IMR-90 (cell line): Measurements from ENCODE around the gene WNT10A. TPM values are rescaled to one million over a fixed set of nuclear protein-coding genes. Genes with fewer than 3 reads are reported as not detected.
A peak's percentile ranks its signal among the peaks of the same experiment; 100 is the strongest.

Experiments
- ATAC-seq: fragments of 200-7000 bp; cut with Tn5 transposase; 2 replicates; pipeline ENCODE4 v1.9.1; 2020; ENCODE audit warnings: low read depth, mild to moderate bottlenecking, moderate library complexity
- BruUV-seq: library from RNA; stranded (reverse); fragments of 400-500 nt; replicated peaks from 2 replicates; lab custom pipeline; 2021; lab: Mats Ljungman, UMichigan
- CTCF ChIA-PET: fragments of 300-600 bp; formaldehyde crosslinking; extraction: SDS; loops from one replicate; lab custom pipeline; 2021; ENCODE audit warnings: antibody characterized with exemption; lab: Yijun Ruan, JAX
- POLR2A ChIA-PET: fragments of 300-600 bp; sonication (Branson Sonifier 250); formaldehyde crosslinking; loops from one replicate; lab custom pipeline; 2022; ENCODE audit warnings: antibody characterized with exemption; ENCODE audit not compliant: unreplicated experiment; lab: Charles Lee
- DNase-seq: peaks from one replicate; pipeline ENCODE4 v3.0.0; 2013
- H2AFZ ChIP-seq: replicated peaks from 2 replicates; pipeline ENCODE3; 2013; ENCODE audit warnings: low read length, mild to moderate bottlenecking; ENCODE audit not compliant: poor library complexity
- H2AK5ac ChIP-seq: 2 replicates; pipeline ENCODE4 v1.6.1; 2013; ENCODE audit warnings: low read depth, low read length, inconsistent platforms
- H2AK9ac ChIP-seq: replicated peaks from 2 replicates; pipeline ENCODE3; 2013; ENCODE audit warnings: mild to moderate bottlenecking, low read depth, low read length, moderate library complexity; ENCODE audit not compliant: poor library complexity
- H2BK120ac ChIP-seq: 2 replicates; pipeline ENCODE4 v1.6.1; 2013; ENCODE audit warnings: low read depth, low read length, inconsistent platforms
- H2BK15ac ChIP-seq: 3 replicates; pipeline ENCODE4 v1.6.1; 2013; ENCODE audit warnings: low read depth, low read length, inconsistent platforms
- H2BK20ac ChIP-seq: 2 replicates; pipeline ENCODE4 v1.6.1; 2013; ENCODE audit warnings: low read depth, mild to moderate bottlenecking, inconsistent platforms, low read length, moderate library complexity
- H2BK5ac ChIP-seq: 2 replicates; pipeline ENCODE4 v1.6.1; 2013; ENCODE audit warnings: mild to moderate bottlenecking, low read depth, low read length, inconsistent platforms; ENCODE audit not compliant: poor library complexity, severe bottlenecking
- H3K14ac ChIP-seq: replicated peaks from 2 replicates; pipeline ENCODE4 v1.6.1; 2013; ENCODE audit warnings: low read depth, low read length, inconsistent platforms
- H3K18ac ChIP-seq: 2 replicates; pipeline ENCODE4 v1.6.1; 2013; ENCODE audit warnings: low read depth, low read length, control low read depth
- H3K23ac ChIP-seq: 2 replicates; pipeline ENCODE4 v1.6.1; 2013; ENCODE audit warnings: low read depth, low read length, inconsistent platforms
- H3K27ac ChIP-seq: 2 replicates; pipeline ENCODE4 v1.5.1; 2013; ENCODE audit warnings: mild to moderate bottlenecking, control low read depth, low read length; ENCODE audit not compliant: insufficient read depth
- H3K27me3 ChIP-seq: 2 replicates; pipeline ENCODE4 v1.6.1; 2013; ENCODE audit warnings: low read length; ENCODE audit not compliant: control insufficient read depth, insufficient read depth
- H3K36me3 ChIP-seq: 2 replicates; pipeline ENCODE4 v1.6.1; 2013; ENCODE audit warnings: low read length, mixed read lengths; ENCODE audit not compliant: control insufficient read depth, insufficient read depth
- H3K4ac ChIP-seq: 2 replicates; pipeline ENCODE4 v1.6.1; 2013; ENCODE audit warnings: low read depth, low read length, inconsistent platforms
- H3K4me1 ChIP-seq: 2 replicates; pipeline ENCODE4 v1.6.1; 2013; ENCODE audit warnings: low read length, mixed read lengths; ENCODE audit not compliant: control insufficient read depth, insufficient read depth
- H3K4me2 ChIP-seq: 2 replicates; pipeline ENCODE4 v1.6.1; 2013; ENCODE audit warnings: low read depth, mild to moderate bottlenecking, control low read depth, low read length, moderate library complexity
- H3K4me3 ChIP-seq: 2 replicates; pipeline ENCODE4 v1.5.1; 2013; ENCODE audit warnings: low read depth, mild to moderate bottlenecking, control low read depth, low read length, moderate library complexity; ENCODE audit not compliant: insufficient read depth
- H3K56ac ChIP-seq: 2 replicates; pipeline ENCODE4 v1.6.1; 2013; ENCODE audit warnings: low read length, inconsistent platforms; ENCODE audit not compliant: insufficient read depth; ENCODE audit errors: extremely low read depth
- H3K79me1 ChIP-seq, 2 experiments: 2 replicates each; pipeline ENCODE4 v1.6.1; 2013; ENCODE audit warnings: low read length in 2 of 2, inconsistent platforms in 1 of 2, low read depth in 1 of 2
- H3K9ac ChIP-seq: 2 replicates; pipeline ENCODE4 v1.6.1; 2013; ENCODE audit warnings: low read depth, low read length, control low read depth
- H3K9me1 ChIP-seq: 2 replicates; pipeline ENCODE4 v1.6.1; 2013; ENCODE audit warnings: low read length, inconsistent platforms; ENCODE audit not compliant: insufficient read depth
- H3K9me3 ChIP-seq: 2 replicates; pipeline ENCODE4 v1.6.1; 2013; ENCODE audit warnings: low read length; ENCODE audit not compliant: control insufficient read depth, insufficient read depth
- H4K20me1 ChIP-seq: 2 replicates; pipeline ENCODE4 v1.6.1; 2013; ENCODE audit warnings: low read length, inconsistent platforms; ENCODE audit not compliant: insufficient read depth
- H4K5ac ChIP-seq: 2 replicates; pipeline ENCODE4 v1.6.1; 2013; ENCODE audit warnings: mild to moderate bottlenecking, low read depth, low read length, control low read depth
- H4K8ac ChIP-seq, 2 experiments: 2 replicates each; pipeline ENCODE4 v1.6.1; 2013; ENCODE audit warnings: low read depth in 2 of 2, low read length in 2 of 2, control low read depth in 1 of 2, inconsistent platforms in 1 of 2
- H4K91ac ChIP-seq: 2 replicates; pipeline ENCODE4 v1.6.1; 2013; ENCODE audit warnings: low read depth, low read length, inconsistent platforms; ENCODE audit not compliant: insufficient read depth
- CTCF ChIP-seq: conservative IDR thresholded peaks from 2 replicates; pipeline ENCODE4 v1.5.1; 2012; ENCODE audit warnings: mild to moderate bottlenecking, low read depth, low read length, improper control_type of control experiment
- ELK1 ChIP-seq: fragments of 150-350 bp; IDR thresholded peaks from 2 replicates; pipeline ENCODE4 v1.6.1; 2016; ENCODE audit warnings: low read depth, mild to moderate bottlenecking, low read length, moderate library complexity, borderline replicate concordance
- RCOR1 ChIP-seq: IDR thresholded peaks from 2 replicates; pipeline ENCODE4 v1.6.1; 2012; ENCODE audit warnings: mild to moderate bottlenecking, low read length, improper control_type of control experiment; ENCODE audit not compliant: insufficient replicate concordance
- RFX5 ChIP-seq: IDR thresholded peaks from 2 replicates; pipeline ENCODE4 v1.8.0; 2012; ENCODE audit warnings: low read depth, mild to moderate bottlenecking, low read length, moderate library complexity
- SMC3 ChIP-seq: fragments of 150-350 bp; IDR thresholded peaks from 2 replicates; pipeline ENCODE4 v1.6.1; 2016; ENCODE audit warnings: low read depth, mild to moderate bottlenecking, antibody characterized with exemption, low read length, moderate library complexity
- WGBS, 2 experiments: methylation state at CpG; one replicate each; pipeline versions ENCODE4 v1.1.5 to v1.1.7; 2013; ENCODE audit warnings: missing lambda C conversion rate in 2 of 2; ENCODE audit not compliant: insufficient read length in 1 of 2; ENCODE audit errors: extremely low coverage in 2 of 2; 5-methylcytosine and 5-hydroxymethylcytosine counted together
- dilution Hi-C: fragments of 300-500 bp; cut with HindIII; formaldehyde crosslinking; loops from one replicate; pipeline ENCODE4 v1.14.3; 2018; ENCODE audit warnings: low sequenced_read_pairs; ENCODE audit not compliant: unreplicated experiment
- in situ Hi-C: fragments of 300-500 bp; cut with MboI; formaldehyde crosslinking; loops from 3 replicates; pipeline ENCODE4 v1.14.3; 2019; ENCODE audit warnings: low sequenced_read_pairs, inconsistent platforms, mixed read lengths
- intact Hi-C: fragments of 100-400 bp; cut with micrococcal nuclease; formaldehyde crosslinking; loops from 2 replicates; pipeline ENCODE4 v1.10.0; 2022
- polyA plus RNA-seq, 3 experiments: library from polyadenylated mRNA; depleted of rRNA; stranded (reverse); fragments of >200 nt; gene quantifications; 2 replicates each; pipeline ENCODE4 v1.2.3, GENCODE V29; 2012; ENCODE audit warnings: low replicate concordance in 1 of 3
- total RNA-seq: library from RNA; depleted of rRNA; stranded (reverse); fragments of >200 nt; gene quantifications from 2 replicates; pipeline ENCODE4 v1.2.3, GENCODE V29; 2012

Gene WNT10A
- total and polyA plus RNA-seq, 2 of the 4 experiments (the other 2 are of a cell fraction), result not detected

GRCh38 chr2:218853766-218854165 is 26.9 kb upstream of the WNT10A start:
- H3K4me3 ChIP-seq, result no peak overlapping the region
- no peak overlapping the region for H2BK5ac ChIP-seq
- no peak overlapping the region for H4K5ac ChIP-seq
- WGBS, 2 experiments, result 43% methylated on average over 2 of the region's 5 CpGs; no CpG with 5 or more reads in 1 of the 2 experiments
- POLR2A ChIA-PET, result no interaction called here
- dilution Hi-C loops (no loop called here), in situ Hi-C loops (no loop called here), intact Hi-C loops (loop anchor here (2.0 kb wide), 1 partner anchor 45 kb away; no protein-coding TSS in a partner anchor)
- H2BK20ac ChIP-seq, result no peak overlapping the region
- no peak overlapping the region for H3K4ac ChIP-seq
- no peak overlapping the region for H3K27ac ChIP-seq
- no peak overlapping the region for H4K91ac ChIP-seq
- BruUV-seq, result no TSS peak
- no peak overlapping the region for H3K14ac ChIP-seq
- ATAC-seq (peak; percentile 15), DNase-seq (peak; percentile 13)
- TF ChIP-seq SMC3 (no peak), CTCF (no peak), ELK1 (no peak), RCOR1 (no peak), RFX5 (no peak)
- no peaks in the 10 kb centered on the region for H3K36me3 ChIP-seq
- no peaks in the 10 kb centered on the region for H3K9me1 ChIP-seq
- peaks cover 4% of the 10 kb centered on the region; the same call in 1 of the 2 replicates for H3K9me3 ChIP-seq
- H3K9ac ChIP-seq, result no peak overlapping the region
- no peak overlapping the region for H3K23ac ChIP-seq
- H3K56ac ChIP-seq, result no peak overlapping the region
- no peak overlapping the region for H2BK120ac ChIP-seq
- peaks cover 62% of the 10 kb centered on the region for H3K27me3 ChIP-seq
- no peaks in the 10 kb centered on the region for H3K79me1 ChIP-seq
- no peaks in the 10 kb centered on the region; the same call in 1 of the 2 replicates for H4K20me1 ChIP-seq
- no peak overlapping the region for H2AFZ ChIP-seq
- H3K18ac ChIP-seq, result no peak overlapping the region
- H2AK9ac ChIP-seq, result peak overlapping the region; percentile 31
- CTCF ChIA-PET, result interaction anchor here (0.5 to 0.7 kb wide), 4 partner anchors 23 to 131 kb away, joined by 3 read pairs; no protein-coding TSS in a partner anchor
- H4K8ac ChIP-seq, result no peak overlapping the region
- H3K4me2 ChIP-seq, result no peak overlapping the region
- H2AK5ac ChIP-seq, result no peak overlapping the region
- no peak overlapping the region for H2BK15ac ChIP-seq
- H3K4me1 ChIP-seq, result no peaks in the 10 kb centered on the region
